Measurements from ENCODE around the gene EIF1AD.

The EIF1AD gene

GRCh38 chr11:66004186-66004585 lies 2.2 kb upstream of the EIF1AD start:
- no peak for DNase-seq (ENCODE audit: low read depth)

GRCh38 chr11:66003291-66003690 lies 1.3 kb upstream of the EIF1AD start:
- DNase-seq (ENCODE audit: low read depth): no peak

DNA sequence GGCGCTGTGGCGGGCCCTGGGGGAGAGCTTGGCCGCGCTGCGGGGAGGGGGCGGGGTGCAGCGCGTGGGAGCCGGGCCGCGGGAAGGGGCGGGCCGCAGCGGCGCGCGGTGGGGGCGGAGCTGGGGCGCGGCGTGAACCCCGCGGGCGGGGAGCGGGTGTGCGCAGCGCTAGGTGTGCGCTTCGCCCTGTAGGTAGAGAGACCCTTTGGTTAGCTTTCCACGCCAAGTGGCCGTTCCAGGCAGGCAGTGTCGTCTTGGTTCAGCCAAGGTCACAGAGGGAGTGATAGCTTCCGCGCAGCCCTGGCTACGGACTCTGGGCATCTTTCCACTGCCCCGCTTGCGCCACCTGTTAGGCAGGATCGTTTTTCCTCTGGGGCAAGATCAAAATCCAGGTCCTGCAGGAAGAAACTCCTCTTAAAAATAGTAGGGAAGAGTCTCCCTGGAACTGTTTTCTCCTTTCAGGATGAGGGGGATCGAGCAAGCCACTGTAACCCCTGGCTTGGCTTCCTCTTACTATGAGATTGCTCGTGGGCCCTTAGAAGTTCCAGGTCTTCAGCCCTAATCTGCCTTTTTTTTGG lies 780 bp upstream of the EIF1AD start:
- DNase-seq (ENCODE audit: low read depth): no peak

- DNase-seq (ENCODE audit: low read depth): no peak
Measured at GRCh38 chr11:65997286-65997685, 4.7 kb downstream of the EIF1AD start.

GRCh38 chr11:65992056-65992455 lies 9.9 kb downstream of the EIF1AD start:
- DNase-seq (ENCODE audit: low read depth): no peak

- peak; percentile 96 for DNase-seq (ENCODE audit: low read depth)
Measured at GRCh38 chr11:65988791-65989592, 13.0 kb downstream of the EIF1AD start.

GRCh38 chr11:65987336-65987735 lies 14.6 kb downstream of the EIF1AD start:
- DNase-seq (ENCODE audit: low read depth): no peak

- DNase-seq (ENCODE audit: low read depth): no peak
Measured at GRCh38 chr11:65983589-65983987, 18.4 kb downstream of the EIF1AD start.

GRCh38 chr11:65982824-65983588 lies 19.0 kb downstream of the EIF1AD start:
- DNase-seq (ENCODE audit: low read depth): no peak

DNA sequence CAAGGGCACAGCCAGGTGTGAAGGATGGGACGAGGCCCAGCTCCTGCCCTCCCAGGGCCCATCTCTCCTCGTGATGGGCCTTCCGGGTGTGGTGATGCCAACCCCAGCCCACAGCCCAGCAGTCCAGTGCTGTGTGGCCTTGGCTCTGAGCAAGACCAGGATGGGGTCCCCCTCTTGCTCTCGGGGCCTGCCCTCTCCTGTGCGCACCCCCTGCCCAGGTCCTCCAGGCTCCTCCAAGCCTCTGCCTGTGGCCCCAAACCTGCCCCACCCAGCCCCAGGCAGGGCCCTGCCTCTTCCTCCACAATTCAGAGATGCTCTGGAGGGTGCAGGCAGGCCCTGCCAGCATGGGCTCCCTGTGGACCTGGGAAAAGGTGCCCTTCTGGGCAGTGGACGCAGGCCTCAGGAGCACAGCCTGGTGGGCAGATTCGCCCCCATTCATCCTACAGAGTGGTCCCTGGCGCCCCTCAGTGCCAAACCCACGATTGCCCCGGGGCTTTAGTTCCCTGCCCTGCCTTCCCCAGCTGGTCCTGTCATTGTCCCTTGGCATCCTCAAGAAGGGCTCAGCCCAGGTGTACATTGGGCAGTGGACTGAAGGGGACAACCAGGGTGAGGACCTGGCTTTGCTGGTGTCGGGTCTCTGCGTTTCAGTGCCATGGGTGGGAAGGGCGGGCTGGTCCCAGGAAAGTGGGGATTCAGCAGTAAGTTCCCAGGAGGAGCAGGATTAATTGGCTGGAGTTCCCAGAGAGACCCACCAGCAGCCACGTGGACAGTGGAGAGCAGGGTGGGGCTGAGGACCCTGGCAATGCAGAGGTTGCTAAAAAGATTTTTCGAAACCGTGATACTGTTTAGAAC lies 19.8 kb downstream of the EIF1AD start:
- DNase-seq (ENCODE audit: low read depth): no peak

- DNase-seq (ENCODE audit: low read depth): no peak
Measured at GRCh38 chr11:65981101-65981740, 20.7 kb downstream of the EIF1AD start.

GRCh38 chr11:65979261-65979759 lies 22.6 kb downstream of the EIF1AD start:
- no peak for DNase-seq (ENCODE audit: low read depth)

GRCh38 chr11:65978391-65979238 lies 23.3 kb downstream of the EIF1AD start:
- no peak for DNase-seq (ENCODE audit: low read depth)

GRCh38 chr11:65977621-65978390 lies 24.2 kb downstream of the EIF1AD start:
- DNase-seq (ENCODE audit: low read depth): no peak

GRCh38 chr11:65976216-65977176 lies 25.5 kb downstream of the EIF1AD start:
- DNase-seq (ENCODE audit: low read depth): no peak

GRCh38 chr11:65975771-65976170 lies 26.2 kb downstream of the EIF1AD start:
- no peak for DNase-seq (ENCODE audit: low read depth)

DNA sequence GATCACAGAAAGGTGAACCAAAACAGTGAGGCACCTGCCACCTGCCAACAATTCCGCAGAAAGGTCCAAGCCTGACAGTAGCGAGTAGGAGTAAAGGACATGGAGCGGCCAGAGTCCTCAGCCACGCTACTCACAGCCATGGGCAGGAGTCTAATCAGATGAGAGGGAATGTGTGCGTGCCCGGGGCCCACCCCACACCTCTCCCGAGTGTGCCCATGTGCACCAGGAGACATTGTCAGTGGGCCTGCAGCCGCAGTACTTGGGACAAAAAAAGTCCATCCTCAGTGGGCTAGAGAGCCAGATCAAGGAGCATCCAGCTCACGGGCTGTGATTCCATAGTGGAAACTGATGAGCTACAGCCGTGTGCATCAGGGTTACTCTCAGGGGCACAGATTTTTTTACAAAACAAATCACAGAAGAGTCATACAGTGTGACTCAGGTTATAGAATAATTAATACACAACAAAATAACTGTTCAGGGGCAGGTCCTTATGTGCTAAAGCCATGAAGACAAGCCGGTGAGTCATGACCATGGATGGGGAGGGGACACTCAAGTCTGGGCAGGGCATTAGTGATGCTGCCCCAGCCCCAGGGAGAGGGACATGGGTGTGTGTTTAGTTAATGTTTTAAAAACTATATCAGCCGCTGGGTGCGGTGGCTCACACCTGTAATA lies 28.4 kb downstream of the EIF1AD start:
- DNase-seq (ENCODE audit: low read depth): peak; percentile 87

DNA sequence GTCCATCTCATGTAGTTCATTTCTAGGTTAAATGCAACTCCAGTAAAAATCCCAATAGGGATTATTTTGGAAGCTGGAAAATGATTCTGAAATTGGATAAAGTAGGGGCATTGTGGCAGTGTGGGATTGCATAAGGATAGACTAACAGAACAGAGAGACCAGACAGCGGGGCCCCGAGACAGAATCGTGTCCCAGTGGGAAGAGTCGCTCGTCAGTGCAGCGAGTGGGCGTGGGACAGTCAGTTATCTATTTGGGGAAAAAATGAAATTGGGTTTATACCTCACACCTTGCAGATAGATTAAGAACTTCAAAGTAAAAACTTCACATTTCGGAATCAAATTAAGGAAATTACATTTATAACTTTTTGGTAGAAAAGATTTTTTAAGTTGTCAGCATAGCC lies 29.8 kb downstream of the EIF1AD start:
- DNase-seq (ENCODE audit: low read depth): no peak
